ENCODE results near the gene SLC34A1. TPM values are rescaled to one million over a fixed set of nuclear protein-coding genes. Genes with fewer than 3 reads are reported as not detected.

Gene SLC34A1
- total and polyA plus RNA-seq, 2 of the 13 experiments (the other 11 are each of a cell fraction or from before 2014, with no cell fraction given) = 0.03 to 0.20 TPM

GRCh38 chr5:177426566-177427210, 42.5 kb downstream of the SLC34A1 start, which contains the start of gene GRK6:
Gene GRK6, plus strand, starts transcription at chr5:177426676. Its CDS starts 170 bp downstream, at chr5:177426846.
- in situ Hi-C loops (cut with HindIII; ENCODE audit: extremely low pct_ligation_motif_present, low pct_unique_long_range_greater_than_20kb) = no loop called here
- CTCF ChIA-PET (ENCODE audit: low intra/inter-chr PET ratio, low total read pairs) = interaction anchor here (0.9 to 1.2 kb wide), 2 partner anchors 23 to 28 kb away, joined by 3 to 5 read pairs; no protein-coding TSS in a partner anchor
- TF ChIP-seq ZFY (CRISPR knock-in tag; IDR thresholded peaks at IDR 0.05) (peak; percentile 62), ZNF501 (CRISPR knock-in tag; IDR thresholded peaks at IDR 0.05) (0 out of 2 replicates have a peak, but pooled peaks have one; percentile 24), FOXK2 (IDR thresholded peaks at IDR 0.05) (peak; percentile 59; the same call in 1 of the 2 replicates), ZNF547 (CRISPR knock-in tag; IDR thresholded peaks at IDR 0.05) (0 out of 2 replicates have a peak, but pooled peaks have one; percentile 52), SIN3A (IDR thresholded peaks at IDR 0.05; ENCODE audit: borderline replicate concordance, low read depth, low read length) (0 out of 2 replicates have a peak, but pooled peaks have one; percentile 51), ETV5 (CRISPR knock-in tag; IDR thresholded peaks at IDR 0.05; ENCODE audit: borderline replicate concordance) (peak; percentile 4; the same call in 1 of the 2 replicates), ELF4 (CRISPR knock-in tag; IDR thresholded peaks at IDR 0.05; ENCODE audit: borderline replicate concordance) (0 out of 2 replicates have a peak, but pooled peaks have one; percentile 67), ZNF777 (CRISPR knock-in tag; IDR thresholded peaks at IDR 0.05) (peak; percentile 78), UBTF (CRISPR knock-in tag; IDR thresholded peaks at IDR 0.05) (peak; percentile 57; the same call in 1 of the 2 replicates), ZNF709 (CRISPR knock-in tag; IDR thresholded peaks at IDR 0.05) (0 out of 2 replicates have a peak, but pooled peaks have one; percentile 63), TAF15 (IDR thresholded peaks at IDR 0.05; ENCODE audit: low read depth, low read length, poor library complexity, severe bottlenecking) (peak; percentile 57), MAX (IDR thresholded peaks at IDR 0.05) (peak; percentile 17; the same call in 1 of the 2 replicates), ZFX (CRISPR knock-in tag; IDR thresholded peaks at IDR 0.05; ENCODE audit: low read depth) (peak; percentile 36), SAP130 (CRISPR knock-in tag; IDR thresholded peaks at IDR 0.05; ENCODE audit: low read depth) (peak; percentile 1; the same call in 1 of the 2 replicates), MXD4 (CRISPR knock-in tag; IDR thresholded peaks at IDR 0.05) (no peak), GPN1 (CRISPR knock-in tag; IDR thresholded peaks at IDR 0.05; ENCODE audit: borderline replicate concordance) (no peak), NFE2 (CRISPR knock-in tag; IDR thresholded peaks at IDR 0.05) (no peak), PHF8 (CRISPR knock-in tag; IDR thresholded peaks at IDR 0.05) (0 out of 2 replicates have a peak, but pooled peaks have one; percentile 30), ZBTB42 (CRISPR knock-in tag; IDR thresholded peaks at IDR 0.05) (no peak), AGO2 (optimal IDR thresholded peaks at IDR 0.05; ENCODE audit: low read depth, low read length) (peak; percentile 72), CTCF (CRISPR knock-in tag; IDR thresholded peaks at IDR 0.05) (0 out of 2 replicates have a peak, but pooled peaks have one; percentile 6)

More at GRCh38 chr5:177426566-177427210, 42.5 kb downstream of the SLC34A1 start, which contains the start of gene GRK6:
- H3K79me2 ChIP-seq (ENCODE audit: insufficient read depth, low read length) = peaks cover 14% of the 10 kb centered on the region
- H3K27ac ChIP-seq (ENCODE audit: extremely low read length, insufficient read depth, low read length) = peak within 1 kb of the TSS; percentile 83
- peaks cover 0 to 14% of the 10 kb centered on the region in 2 experiments; a peak in 2 of 5 replicates for H3K27me3 ChIP-seq (ENCODE audit: control insufficient read depth in 1 of 2, insufficient read depth in 2 of 2, low read length in 2 of 2)
- H3K4me2 ChIP-seq (ENCODE audit: low read depth, low read length) = peak within 1 kb of the TSS; percentile 95
- ATAC-seq (peak; percentile 72), FAIRE-seq (no peak), DNase-seq (ENCODE audit: low spot score) (no peak)
- peak within 1 kb of the TSS; percentile 50 for H2AFZ ChIP-seq (ENCODE audit: low read length)
- 2% methylated on average over 25 of the region's 82 CpGs for WGBS (ENCODE audit: low lambda C conversion rate)
- intact Hi-C loops (cut with micrococcal nuclease; ENCODE audit: unreplicated experiment) = no loop called here
- peak within 1 kb of the TSS; percentile 69 to 87 (median 76) for H3K4me3 ChIP-seq (replicated peaks in 1 of 3; ENCODE audit: insufficient read depth in 1 of 3, low read depth in 2 of 3, low read length in 3 of 3)
- peak within 1 kb of the TSS; percentile 96 for H3K9ac ChIP-seq (ENCODE audit: insufficient read depth, low read depth, low read length)
- POLR2A ChIA-PET = interaction anchor here (0.8 to 2.9 kb wide), 23 partner anchors 9 to 101 kb away, joined by 3 to 30 read pairs (median 6); partner anchors contain the start of genes F12 and LMAN2
- H3K9me3 ChIP-seq (ENCODE audit: low read length) = no peaks in the 10 kb centered on the region
- no peaks in the 10 kb centered on the region for H4K20me1 ChIP-seq (ENCODE audit: insufficient read depth, low read length)
- no TSS peak for BruUV-seq (replicated peaks)
- peaks cover 0 to 4% of the 10 kb centered on the region in 2 experiments; a peak in 1 of 5 replicates for H3K36me3 ChIP-seq (replicated peaks in 1 of 2; ENCODE audit: control insufficient read depth in 1 of 2, insufficient read depth in 2 of 2, low read length in 2 of 2)
- peaks cover 43% of the 10 kb centered on the region for H3K4me1 ChIP-seq (ENCODE audit: insufficient read depth, low read length)
